ENCODE data around the gene GTF2F1. TPM values are rescaled to one million over a fixed set of nuclear protein-coding genes. Genes with fewer than 3 reads are reported as not detected.
"Not testable (repeated sequence)": the region's sequence is repeated elsewhere in the genome, so short reads cannot be mapped to it uniquely, and the experiment has no call there.

GTF2F1 gene
- total RNA-seq, 1 donor, result 69.7 TPM

GRCh38 chr19:6418562-6418932 is 25.6 kb upstream of the GTF2F1 start:
- DNase-seq (ENCODE audit: low read depth in 2 of 3, low spot score in 2 of 3), result no peak

GRCh38 chr19:6417713-6418561 is 25.0 kb upstream of the GTF2F1 start:
- DNase-seq (ENCODE audit: low read depth in 2 of 3, low spot score in 2 of 3), result no peak

- no peak for DNase-seq (ENCODE audit: low read depth in 2 of 3, low spot score in 2 of 3)
Measured at GRCh38 chr19:6416658-6417405, 23.9 kb upstream of the GTF2F1 start.

- DNase-seq (ENCODE audit: low read depth in 2 of 3, low spot score in 2 of 3), result no peak
Measured at GRCh38 chr19:6415591-6416190, 22.7 kb upstream of the GTF2F1 start.

- no peak for DNase-seq (ENCODE audit: low read depth in 2 of 3, low spot score in 2 of 3)
Measured at GRCh38 chr19:6414793-6415590, 22.0 kb upstream of the GTF2F1 start.

- no peak for DNase-seq (ENCODE audit: low read depth in 2 of 3, low spot score in 2 of 3)
Measured at GRCh38 chr19:6413721-6414643, 21.0 kb upstream of the GTF2F1 start.

GRCh38 chr19:6413291-6413690 is 20.3 kb upstream of the GTF2F1 start:
- DNase-seq (ENCODE audit: low read depth in 2 of 3, low spot score in 2 of 3), result no peak

GRCh38 chr19:6412447-6413091 is 19.6 kb upstream of the GTF2F1 start:
- peak in 2 of 3 donors; percentile 29 to 45 for DNase-seq (ENCODE audit: low read depth in 2 of 3, low spot score in 2 of 3)

GRCh38 chr19:6412061-6412446 is 19.1 kb upstream of the GTF2F1 start:
- DNase-seq (ENCODE audit: low read depth in 2 of 3, low spot score in 2 of 3), result no peak

- no peak for DNase-seq (ENCODE audit: low read depth in 2 of 3, low spot score in 2 of 3)
Measured at GRCh38 chr19:6409346-6409745, 16.4 kb upstream of the GTF2F1 start.

- no peak for DNase-seq (ENCODE audit: low read depth in 2 of 3, low spot score in 2 of 3)
Measured at GRCh38 chr19:6406401-6406800, 13.4 kb upstream of the GTF2F1 start.

GRCh38 chr19:6402837-6403608 is 10.1 kb upstream of the GTF2F1 start:
- DNase-seq (ENCODE audit: low read depth in 2 of 3, low spot score in 2 of 3), result no peak

- no peak for DNase-seq (ENCODE audit: low read depth in 2 of 3, low spot score in 2 of 3)
Measured at GRCh38 chr19:6402058-6402457, 9.1 kb upstream of the GTF2F1 start.

GRCh38 chr19:6400062-6400944 is 7.3 kb upstream of the GTF2F1 start:
- not testable (repeated sequence) for DNase-seq (ENCODE audit: low read depth in 2 of 3, low spot score in 2 of 3)

GRCh38 chr19:6396305-6396704 is 3.3 kb upstream of the GTF2F1 start:
- no peak for DNase-seq (ENCODE audit: low read depth in 2 of 3, low spot score in 2 of 3)

GRCh38 chr19:6394831-6395230 is 1.9 kb upstream of the GTF2F1 start:
- no peak for DNase-seq (ENCODE audit: low read depth in 2 of 3, low spot score in 2 of 3)

- no peak for DNase-seq (ENCODE audit: low read depth in 2 of 3, low spot score in 2 of 3)
Measured at GRCh38 chr19:6393983-6394412, 1.0 kb upstream of the GTF2F1 start.
